Inferior parietal cortex (tissue), 1 donor: ENCODE results near the gene ZNF879.

Experiments used
- DNase-seq: peaks from one replicate; pipeline ENCODE4 v3.0.0-alpha.2; 2016; ENCODE audit errors: extremely low spot score

The ZNF879 gene

DNA sequence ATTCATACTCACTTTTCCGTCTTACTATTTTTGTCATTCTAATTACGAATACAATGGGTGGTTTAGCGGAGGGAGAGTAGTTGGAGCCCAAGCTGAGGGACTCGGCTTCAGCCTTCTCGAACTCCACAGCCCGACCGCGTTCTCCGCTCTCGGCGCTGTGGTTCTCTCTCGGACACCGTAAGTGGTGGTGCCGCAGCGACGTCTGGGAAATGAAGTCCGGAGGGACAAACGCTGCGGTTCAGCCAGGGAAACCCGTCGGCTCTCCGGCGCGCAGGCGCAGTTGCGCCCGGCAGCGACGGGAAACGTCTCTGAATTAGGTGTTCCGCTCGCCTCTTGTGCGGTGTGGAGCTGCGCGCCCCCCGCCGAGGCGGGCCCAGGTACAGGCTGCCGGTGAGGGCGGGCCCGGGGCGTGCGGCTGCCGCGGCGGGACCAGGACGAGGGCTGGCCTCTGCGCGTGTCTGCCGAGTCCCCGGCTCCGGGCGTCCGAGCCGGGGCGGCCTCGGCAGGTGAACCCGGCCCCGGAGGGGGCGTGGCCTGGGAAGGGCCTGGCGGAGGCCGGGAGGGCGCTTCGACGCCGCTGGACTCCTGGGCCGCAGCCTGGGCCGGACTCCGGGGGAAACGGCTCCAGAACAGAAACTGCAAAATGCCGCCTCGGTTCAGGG is at the start of gene ZNF879:
Gene ZNF879, plus strand, starts transcription at position 277 of the 662 bp plus-strand sequence. CDS start 1,201 bp downstream, outside the sequence.
- DNase-seq = peak; percentile 97

DNA sequence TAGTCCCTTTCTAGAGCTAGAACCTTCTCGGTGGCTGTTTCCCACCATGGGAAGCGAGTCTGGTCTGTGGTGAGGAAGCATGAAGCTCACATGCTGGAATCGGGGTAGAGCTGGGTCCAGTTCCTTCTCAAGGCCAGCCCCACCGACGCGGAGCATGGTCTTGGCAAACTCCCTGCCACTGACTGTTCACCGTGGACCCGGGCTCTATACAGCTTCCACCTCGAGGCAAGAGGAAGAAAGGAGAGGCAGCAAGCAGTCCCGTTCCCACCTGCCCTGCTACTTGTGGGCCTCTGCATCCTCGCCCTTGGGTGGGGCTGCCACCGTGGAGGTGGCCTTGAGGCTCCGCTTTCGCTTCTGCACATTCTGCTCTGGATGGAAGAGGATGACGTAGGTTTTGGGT is 42.2 kb upstream of the ZNF879 start:
- no peak for DNase-seq

DNA sequence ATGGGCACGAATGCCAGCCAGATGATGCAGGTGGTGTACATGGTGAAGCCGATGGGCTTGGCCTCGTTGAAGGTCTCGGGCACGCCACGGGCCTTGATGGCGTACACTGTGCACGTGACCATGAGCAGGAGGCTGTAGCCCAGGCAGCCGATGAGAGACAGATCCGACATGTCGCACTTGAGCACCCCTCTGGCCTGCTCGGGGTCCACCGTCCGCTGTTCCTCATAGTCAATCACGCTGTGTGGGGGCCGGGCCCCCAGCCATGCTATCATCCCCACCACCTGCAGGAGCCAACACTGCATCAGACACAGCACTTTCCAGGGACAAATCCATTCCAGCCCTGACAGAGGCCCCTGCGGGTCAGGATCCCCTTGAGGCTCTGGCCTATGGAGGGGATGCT is 40.7 kb upstream of the ZNF879 start:
- DNase-seq = no peak

DNA sequence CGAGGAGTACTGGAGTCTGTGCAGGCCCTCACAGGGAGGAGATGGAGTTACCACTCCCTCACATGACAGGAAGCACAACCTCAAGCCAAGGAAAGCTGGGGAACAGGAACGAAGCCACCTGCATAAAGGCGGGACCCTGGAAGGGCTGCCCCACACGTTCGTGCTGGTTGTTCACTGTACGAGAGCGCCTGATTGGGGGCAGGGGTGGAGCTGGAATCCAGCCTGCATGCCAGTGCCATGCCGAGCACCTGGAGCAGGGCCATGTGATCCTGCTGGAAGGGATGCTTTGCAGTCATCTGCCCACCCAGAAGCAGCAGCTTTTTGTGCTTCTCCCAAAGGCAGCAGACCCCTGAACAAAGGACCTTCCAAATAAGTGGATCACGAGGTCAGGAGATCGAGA is 39.9 kb upstream of the ZNF879 start:
- no peak for DNase-seq

DNA sequence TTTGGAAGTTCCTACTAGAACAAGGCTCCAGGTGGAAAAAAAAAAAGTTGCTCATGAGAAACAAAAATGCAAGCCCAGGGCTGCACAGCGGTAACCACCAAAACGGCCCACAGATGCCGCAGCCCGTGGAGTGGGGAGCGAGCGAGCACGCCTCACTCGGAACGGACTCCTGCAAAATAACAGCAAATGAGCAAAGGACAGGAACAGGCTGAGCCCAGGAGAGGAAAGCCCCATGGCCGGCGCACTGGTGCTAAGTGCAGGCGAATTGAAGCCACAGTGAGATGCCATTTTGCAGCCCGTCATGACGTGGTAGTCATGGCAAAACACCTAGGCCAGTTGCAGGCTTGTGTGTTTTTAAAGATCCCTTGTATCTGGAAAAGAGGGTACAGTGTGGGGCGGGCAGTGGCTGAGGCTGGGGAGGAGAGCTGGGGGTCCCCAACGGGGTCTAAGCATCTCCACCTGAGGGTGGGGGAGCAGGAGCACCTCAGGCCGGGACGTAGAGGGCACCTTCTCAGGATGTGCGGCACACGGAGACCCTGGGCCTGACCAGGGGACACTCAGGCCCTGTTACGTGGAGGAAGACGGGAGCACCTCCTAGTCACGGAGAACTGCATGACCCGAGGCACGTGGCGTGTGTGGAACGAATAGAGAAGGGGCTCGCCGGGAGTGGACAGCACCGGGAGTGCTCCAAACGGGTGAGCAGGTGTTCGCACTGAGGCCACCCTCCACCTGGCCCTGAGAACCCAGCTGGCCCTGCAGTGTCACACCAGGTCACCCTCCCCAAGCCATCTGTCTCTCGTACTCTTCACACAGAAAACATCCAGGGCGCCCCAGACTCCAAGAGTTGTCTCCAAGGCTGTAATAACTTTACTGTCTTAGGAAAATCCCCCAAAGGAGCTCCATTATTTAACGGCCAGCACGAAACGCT is 39.2 kb upstream of the ZNF879 start:
- DNase-seq = no peak

DNA sequence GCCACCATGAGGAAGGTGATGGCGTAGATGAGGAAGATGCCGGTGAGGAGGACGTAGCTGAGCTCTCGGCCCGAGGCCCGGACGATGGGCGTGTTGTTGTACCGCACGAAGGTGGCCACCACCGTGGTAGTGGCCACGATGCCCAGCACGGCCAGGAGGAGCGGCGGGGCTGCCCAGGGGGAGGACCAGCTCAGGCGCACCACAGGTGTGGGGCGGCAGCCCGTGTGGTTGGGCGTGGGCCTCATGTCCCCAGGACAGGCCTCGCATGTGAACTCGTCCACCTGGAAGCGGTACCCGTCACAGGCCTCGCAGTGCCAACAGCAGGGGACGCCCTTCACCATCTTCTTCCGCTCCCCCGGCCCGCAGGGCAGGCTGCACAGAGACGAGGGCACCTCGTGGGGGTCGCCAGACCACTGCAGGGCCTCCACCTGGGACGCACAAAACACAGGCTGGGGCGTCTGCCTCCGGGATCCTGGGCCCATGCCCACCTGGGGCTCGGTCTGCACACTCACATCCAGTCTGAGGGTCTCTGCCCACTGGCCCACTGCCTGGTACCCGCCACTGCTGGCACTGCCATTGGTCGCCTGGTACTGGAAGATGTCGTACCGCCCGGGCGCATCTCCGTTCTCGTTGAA is 37.2 kb upstream of the ZNF879 start:
- no peak for DNase-seq

DNA sequence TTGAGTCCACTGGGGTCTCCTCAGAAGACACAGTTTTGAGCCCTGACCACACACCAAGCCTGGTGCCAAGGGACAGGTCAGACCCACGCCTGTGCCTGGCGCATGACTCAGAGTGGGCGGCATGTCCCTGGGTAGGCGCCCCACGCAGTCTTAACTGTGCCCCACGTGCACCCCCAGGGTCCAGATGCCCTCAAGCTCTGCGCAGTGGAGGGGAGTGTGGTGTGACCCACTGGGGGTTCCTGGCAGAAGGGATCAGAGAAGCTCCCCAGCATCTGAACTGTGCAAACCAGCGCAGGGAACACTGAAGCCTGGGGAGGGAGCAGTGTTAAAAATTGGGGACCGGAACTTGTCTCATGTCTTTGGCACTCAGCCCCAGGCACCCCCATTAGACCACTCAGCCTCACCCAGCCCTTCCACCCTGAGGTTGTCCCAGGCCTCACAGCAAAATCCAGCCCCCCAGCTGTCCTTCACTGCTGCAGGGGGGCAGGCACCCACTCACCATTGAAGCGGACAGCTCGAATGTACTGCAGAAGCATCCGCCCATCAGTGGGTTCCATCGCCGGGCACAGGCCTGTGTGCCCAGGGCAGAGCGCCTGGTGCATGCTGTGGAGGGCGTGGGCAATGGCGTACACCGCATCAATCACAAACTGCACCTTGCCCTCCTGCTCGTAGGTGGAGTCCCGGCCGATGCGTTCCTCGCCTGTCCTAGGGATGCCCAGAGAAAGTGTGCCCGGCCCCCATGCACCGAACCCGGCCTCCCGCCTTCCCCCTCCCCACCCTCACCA is 35.0 kb upstream of the ZNF879 start:
- no peak for DNase-seq

DNA sequence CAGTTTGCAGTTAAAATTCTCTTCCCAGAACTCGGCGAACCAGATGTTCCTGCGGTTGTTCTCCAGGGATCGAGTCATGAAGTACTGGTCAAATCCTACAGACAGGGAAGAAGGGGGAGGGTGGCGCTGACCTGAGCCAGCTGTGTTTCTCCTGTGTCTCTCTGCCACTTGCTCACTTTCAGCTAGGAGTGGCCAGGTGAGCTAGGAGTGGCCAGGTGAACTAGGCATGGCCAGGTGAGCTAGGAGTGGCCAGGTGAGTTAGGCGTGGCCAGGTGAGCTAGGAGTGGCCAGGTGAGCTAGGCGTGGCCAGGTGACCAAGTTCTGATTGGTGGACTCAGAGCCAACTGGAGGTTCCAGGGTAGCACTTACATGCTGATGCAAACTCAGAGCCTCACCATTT is 34.3 kb upstream of the ZNF879 start:
- no peak for DNase-seq

DNA sequence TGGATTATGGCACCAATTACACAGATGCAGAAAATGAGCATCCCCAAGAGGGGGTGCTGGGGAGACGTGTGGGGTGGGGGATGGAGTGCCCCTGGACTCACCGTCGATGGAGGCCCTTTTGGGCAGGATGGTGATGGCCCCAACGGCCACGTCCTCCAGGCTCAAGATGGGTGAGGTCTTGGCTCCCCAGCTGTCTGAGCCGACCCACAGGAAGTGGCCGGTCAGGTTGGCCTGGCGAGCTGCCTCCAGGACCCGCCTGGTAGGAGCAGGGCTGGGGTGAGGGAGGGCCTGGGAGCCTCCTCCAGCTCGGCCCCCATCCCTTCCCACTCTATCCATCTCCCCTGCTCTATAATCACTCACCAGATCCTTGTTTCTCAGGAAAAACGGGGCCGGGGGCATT is 33.1 kb upstream of the ZNF879 start:
- DNase-seq = no peak

DNA sequence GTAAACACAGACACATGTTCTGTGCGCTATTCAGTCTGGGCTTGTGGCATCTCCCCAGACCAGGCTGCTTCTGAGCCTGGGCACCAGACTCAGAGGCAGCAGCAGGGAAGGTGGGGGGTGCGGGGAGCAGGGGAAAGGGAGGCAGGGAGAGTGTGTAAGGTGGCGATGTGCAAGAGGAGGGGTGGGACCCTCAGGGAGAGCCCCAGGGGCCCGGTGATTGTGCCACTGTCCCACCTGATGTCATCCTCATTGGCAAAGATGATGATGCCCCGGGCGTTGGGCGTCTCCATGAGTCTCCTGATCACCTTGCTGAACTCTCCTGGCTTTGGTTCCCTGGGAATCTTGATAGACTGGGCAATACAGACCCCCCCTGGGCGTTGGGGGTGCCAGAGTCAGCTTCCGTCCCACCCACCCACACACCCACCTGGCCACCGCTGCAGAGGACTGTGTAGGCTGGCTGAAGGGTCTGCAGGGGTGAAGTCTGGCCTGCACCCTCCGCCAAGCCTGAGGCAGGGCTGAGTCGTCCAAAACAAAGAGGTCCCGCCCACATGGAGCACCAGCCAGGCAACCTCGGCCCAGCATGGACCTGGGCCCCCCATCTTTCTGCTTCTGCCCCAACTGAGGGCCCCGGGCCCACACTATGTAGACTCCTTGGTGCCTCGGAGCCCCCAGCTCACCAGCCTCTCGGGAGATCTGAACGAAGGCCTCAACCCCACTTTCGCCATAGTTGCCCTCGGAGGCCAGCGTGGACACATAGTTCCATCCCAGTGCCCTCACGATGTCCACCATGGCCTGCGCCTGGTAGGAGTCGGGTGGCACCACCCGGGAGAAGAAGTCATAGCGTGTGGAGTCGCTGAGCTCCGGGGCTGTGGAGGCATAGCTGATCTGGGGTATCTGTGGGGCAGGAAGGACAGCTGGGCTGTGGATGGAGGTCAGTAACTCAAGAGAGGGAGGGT is 32.1 kb upstream of the ZNF879 start:
- DNase-seq = no peak

DNA sequence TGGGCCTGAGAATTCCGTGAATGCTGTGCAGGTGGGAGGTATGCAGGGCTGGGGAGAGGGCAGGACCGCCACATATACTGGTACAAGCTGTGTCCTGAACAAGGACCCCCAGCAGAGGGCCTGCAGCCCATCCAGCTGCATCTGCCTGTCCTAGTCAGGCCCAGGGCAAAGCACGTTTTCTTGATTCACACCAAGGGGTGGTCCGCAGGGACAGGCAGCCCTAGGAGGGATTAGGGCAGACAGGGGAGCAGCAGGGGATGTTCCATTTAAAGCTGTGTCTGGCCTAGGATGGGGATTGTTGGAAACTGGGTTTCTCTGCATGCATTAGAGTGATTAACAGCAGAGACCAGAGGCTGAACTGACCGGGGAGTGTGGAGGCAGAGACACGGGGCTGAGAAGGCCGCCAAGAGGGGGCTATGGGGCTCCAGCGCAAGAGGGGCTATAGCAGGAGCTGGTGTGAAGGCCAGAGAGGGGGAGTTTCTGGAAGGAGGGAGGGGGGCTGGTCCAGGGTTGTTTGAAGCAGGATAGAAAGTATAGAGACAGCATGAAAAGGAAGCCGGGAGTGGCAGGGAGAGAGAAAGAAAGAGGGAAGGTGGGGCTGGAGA is 31.2 kb upstream of the ZNF879 start:
- DNase-seq = no peak

DNA sequence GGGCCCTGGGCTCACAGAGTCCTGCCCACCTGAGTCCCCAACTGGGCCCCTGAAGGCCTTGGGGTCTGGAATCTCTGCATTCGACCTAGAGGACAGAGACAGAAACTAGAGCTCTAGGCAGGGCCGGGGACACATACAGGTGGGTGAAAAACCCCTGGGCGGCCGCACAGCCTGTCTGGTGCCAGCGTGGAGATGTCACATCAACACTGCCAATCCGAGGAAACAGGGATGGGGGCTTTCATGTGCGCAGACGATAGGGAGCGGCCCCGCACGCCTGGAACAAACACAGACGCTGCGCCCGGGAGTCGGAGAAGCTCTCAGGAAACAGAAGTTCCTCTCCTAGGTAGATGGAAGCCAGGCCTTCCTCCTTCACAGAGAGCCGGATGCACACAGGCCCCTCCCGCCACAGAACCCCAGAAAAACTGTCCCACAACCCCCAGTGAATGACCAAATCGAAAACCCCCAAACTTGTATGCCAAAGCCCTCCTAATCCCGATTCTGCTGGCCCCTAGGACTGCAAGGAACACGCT is 30.3 kb upstream of the ZNF879 start:
- no peak for DNase-seq

DNA sequence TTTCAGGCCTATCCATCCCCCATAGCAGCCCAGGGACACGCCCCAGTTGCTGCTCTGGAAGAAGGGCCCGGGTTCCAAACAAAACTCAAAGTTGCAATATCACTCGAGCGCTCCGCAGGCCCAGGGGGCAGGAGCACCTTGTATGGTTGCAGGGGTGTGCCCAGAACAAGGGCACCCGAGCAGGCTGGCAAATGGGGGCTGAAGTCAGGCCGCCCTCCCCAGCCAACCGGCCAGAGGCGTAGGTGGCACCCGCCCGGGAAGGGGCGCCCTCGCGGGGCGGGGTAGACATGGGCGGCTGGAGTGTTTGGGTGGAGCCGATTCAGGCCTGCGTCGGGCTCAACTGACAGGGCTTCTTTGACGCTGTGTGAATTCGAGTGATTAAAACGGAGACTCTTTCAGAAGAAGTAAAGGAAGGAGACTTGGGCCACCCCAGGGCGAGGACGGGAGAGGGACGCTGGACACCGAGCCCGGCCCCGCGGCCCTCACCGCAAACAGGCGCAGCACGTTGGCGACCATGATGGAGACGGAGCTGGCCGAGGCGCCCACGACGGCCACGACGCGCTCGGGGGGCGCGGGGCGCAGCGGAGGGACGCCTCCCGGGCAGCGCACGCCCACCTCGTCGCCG is 29.5 kb upstream of the ZNF879 start:
- no peak for DNase-seq

DNA sequence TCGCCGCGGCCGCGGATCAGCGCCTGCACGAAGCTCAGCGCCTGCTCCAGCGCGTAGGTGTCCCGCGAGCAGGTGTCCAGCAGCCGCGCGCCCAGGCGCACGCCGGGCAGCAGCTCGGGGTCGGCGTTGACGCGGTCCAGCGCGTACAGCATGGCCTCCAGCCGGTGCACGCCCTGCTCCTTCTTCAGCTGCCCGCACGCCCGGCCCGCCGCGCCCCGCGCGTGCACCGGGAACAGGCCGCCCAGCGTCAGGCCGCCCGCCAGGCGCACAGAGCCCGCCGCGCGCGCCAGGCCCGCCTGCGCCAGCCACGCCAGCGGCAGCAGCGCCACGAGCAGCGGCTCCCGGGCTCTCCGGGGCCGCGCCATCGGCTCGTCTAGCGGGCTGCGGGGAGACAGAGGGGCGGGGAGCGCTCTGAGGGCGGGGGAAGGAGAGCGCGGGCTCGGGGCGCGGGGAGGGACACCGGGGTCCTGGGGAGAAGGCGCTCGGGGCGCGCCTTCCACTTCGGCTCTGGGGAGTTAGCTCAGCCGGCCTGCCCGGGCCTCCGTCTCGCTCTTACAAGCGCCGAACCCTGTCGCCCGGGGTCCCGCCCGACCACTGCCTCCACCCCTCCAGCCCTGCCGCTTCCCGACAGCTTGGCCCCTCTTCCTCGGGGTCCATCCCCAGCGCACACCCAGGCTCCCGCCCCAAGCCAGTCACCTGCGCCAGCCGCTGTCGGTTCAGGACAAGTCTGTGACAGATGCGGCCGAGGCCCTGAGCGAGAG is 28.8 kb upstream of the ZNF879 start, which contains the start of gene GRM6:
Gene GRM6, minus strand, starts transcription at position 741 of the 761 bp plus-strand sequence. Its CDS starts 376 bp downstream, at position 365.
- no peak for DNase-seq

DNA sequence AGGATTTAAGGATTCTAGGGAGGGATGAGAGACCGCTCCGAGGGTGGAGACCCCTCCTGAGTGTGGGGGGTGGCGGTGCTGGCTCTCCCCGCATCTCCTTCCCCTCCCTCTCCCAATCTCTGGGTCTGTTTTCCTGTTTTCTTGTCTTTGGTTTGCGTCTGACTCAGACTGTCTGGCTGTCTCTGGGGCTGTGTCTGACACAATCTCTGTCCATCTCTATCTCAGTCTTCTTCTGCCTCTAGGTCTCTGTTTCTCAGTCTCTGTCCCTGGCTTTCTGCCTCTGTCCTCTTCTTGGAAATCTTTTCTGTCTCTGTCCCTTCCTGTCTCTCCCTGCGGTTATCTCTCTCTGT is 28.3 kb upstream of the ZNF879 start:
- DNase-seq = no peak

DNA sequence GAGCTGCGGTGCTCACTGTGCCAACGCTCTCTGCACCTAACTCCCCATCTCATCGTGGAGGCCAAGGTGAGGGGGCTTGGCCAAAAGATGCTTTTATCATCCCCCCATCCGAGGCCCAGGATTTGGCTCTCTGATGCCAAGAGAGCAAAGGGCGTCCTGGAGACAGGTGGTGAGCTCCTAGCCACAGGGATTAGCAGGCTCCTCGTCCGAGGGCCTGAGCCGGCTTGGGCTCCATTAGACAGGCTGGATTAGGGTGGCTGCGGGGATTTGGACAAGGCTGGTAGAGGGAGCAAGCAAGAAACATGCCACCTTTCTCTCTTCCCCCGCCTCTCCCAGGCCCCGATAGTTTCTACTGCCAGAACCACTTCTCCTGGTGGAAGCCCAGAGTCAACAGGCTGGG is 27.4 kb upstream of the ZNF879 start:
- DNase-seq = no peak

DNA sequence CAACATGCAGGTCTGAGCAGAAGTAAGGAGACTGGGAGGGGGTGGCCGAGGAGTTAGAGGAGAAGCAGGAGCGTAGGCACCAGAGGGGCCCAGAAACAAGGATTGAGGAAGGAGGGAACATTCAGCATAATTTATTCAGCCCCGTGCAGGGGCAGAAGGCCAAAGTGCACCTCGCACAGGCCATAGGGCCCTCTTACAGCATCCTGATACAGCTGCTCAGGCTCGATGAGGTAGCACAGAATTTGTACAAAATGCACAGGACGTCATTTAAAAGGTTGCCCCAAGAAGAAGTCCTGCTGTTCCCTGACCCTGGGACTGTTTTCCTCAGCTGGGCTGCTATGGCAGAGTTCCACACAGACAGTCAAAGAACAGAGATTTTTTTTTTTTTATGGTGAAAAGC is 26.4 kb upstream of the ZNF879 start:
- no peak for DNase-seq

DNA sequence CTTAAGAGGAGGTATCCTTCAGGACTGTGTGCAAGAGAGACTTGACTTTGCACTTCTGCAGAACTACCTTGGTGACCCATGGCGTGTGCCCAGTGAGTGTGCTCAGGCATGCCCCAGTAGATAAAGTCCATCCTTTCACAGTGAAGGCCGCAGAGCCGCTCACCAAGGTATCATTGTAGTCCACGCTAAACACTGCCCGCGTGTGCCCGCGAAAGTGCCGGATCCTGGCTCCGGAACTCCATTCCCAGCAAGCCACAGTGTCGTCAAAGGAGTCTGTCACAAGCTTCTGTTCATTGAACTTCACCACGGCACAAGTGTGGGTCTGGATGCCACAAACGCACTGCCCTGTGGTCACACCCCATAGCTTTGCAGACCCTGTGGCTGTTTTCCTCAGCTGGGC is 25.2 kb upstream of the ZNF879 start:
- no peak for DNase-seq

DNA sequence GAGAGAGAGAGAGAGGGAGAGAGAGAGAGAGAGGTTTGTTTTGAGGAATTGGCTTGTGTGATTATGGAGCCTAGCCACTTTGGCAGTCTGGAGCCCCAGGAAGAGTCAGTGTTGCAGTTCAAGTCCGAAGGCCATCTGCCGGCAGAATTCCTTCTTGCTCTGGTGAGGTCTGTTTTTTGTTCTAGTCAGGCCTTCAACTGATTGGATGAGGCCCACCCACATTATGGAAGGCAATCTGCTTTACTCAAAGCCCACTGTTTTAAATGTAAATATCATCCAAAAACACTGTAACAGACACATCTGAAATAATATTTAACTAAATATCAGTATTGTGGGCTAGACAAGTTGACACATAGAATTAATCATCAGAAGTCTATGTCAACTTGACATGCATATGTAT is 17.0 kb upstream of the ZNF879 start:
- no peak for DNase-seq
